ENCODE measurements around the gene TNS1. TPM values are rescaled to one million over a fixed set of nuclear protein-coding genes. Genes with fewer than 3 reads are reported as not detected.

The TNS1 gene
- total RNA-seq, 1 donor from 2014 or later, result 219 TPM

- no peak overlapping the region for H2AFZ ChIP-seq (ENCODE audit: low read depth, low read length)
- H3K9me3 ChIP-seq (ENCODE audit: insufficient read depth, low read depth, low read length), result no peaks in the 10 kb centered on the region
- Mint-ChIP-seq H3K27me3 (ENCODE audit: low read depth, unreplicated experiment) (no peaks in the 10 kb centered on the region), H3K4me3 (ENCODE audit: unreplicated experiment) (no peak overlapping the region), H3K9me3 (ENCODE audit: unreplicated experiment) (peaks cover 2% of the 10 kb centered on the region), H3K4me1 (ENCODE audit: low read depth, unreplicated experiment) (peaks cover 23% of the 10 kb centered on the region), H3K36me3 (ENCODE audit: low read depth, unreplicated experiment) (peaks cover 53% of the 10 kb centered on the region), H3K27ac (ENCODE audit: unreplicated experiment) (no peak overlapping the region)
- peaks cover 86% of the 10 kb centered on the region for H4K20me1 ChIP-seq (ENCODE audit: insufficient read depth, low read length)
- no peak overlapping the region for H3K4me2 ChIP-seq (ENCODE audit: low read length)
- H3K9ac ChIP-seq (ENCODE audit: low read length), result no peak overlapping the region
- no peaks in the 10 kb centered on the region for H3K27me3 ChIP-seq (ENCODE audit: insufficient read depth, low read length)
- H3K4me1 ChIP-seq (ENCODE audit: insufficient read depth, low read length), result peaks cover 13% of the 10 kb centered on the region
- TF ChIP-seq EZH2 (IDR thresholded peaks at IDR 0.05; ENCODE audit: insufficient read depth, low read length) (no peak), CTCF (IDR thresholded peaks at IDR 0.05; ENCODE audit: insufficient read depth, low read depth, low read length) (no peak)
- H3K36me3 ChIP-seq (ENCODE audit: insufficient read depth, low read length), result peaks cover 52% of the 10 kb centered on the region
- DNase-seq (ENCODE audit: low read depth) (no peak), FAIRE-seq (no peak)
- H3K79me2 ChIP-seq (ENCODE audit: insufficient read depth, low read length), result peaks cover 21% of the 10 kb centered on the region
- H3K4me3 ChIP-seq (ENCODE audit: insufficient read depth, low read depth, low read length), result no peak overlapping the region
- H3K27ac ChIP-seq (ENCODE audit: low read depth, low read length), result no peak overlapping the region
These were observed 170.7 kb downstream of the TNS1 start for GRCh38 chr2:217832115-217832514.

GRCh38 chr2:217831306-217831705 lies 171.5 kb downstream of the TNS1 start:
- H3K36me3 ChIP-seq (ENCODE audit: insufficient read depth, low read length), result peaks cover 56% of the 10 kb centered on the region
- TF ChIP-seq CTCF (IDR thresholded peaks at IDR 0.05; ENCODE audit: insufficient read depth, low read depth, low read length), result no peak
- no peak for TF ChIP-seq EZH2 (IDR thresholded peaks at IDR 0.05; ENCODE audit: insufficient read depth, low read length)

GRCh38 chr2:217830807-217831206 lies 172.0 kb downstream of the TNS1 start:
- Histone ChIP-seq H3K9ac (ENCODE audit: low read length) (no peak overlapping the region), H3K79me2 (ENCODE audit: insufficient read depth, low read length) (peaks cover 16% of the 10 kb centered on the region), H3K4me1 (ENCODE audit: insufficient read depth, low read length) (peaks cover under 1% of the 10 kb centered on the region), H3K9me3 (ENCODE audit: insufficient read depth, low read depth, low read length) (no peaks in the 10 kb centered on the region), H3K4me2 (ENCODE audit: low read length) (no peak overlapping the region), H2AFZ (ENCODE audit: low read depth, low read length) (no peak overlapping the region), H3K27me3 (ENCODE audit: insufficient read depth, low read length) (no peaks in the 10 kb centered on the region), H3K36me3 (ENCODE audit: insufficient read depth, low read length) (peaks cover 55% of the 10 kb centered on the region), H3K27ac (ENCODE audit: low read depth, low read length) (no peak overlapping the region), H3K4me3 (ENCODE audit: insufficient read depth, low read depth, low read length) (no peak overlapping the region), H4K20me1 (ENCODE audit: insufficient read depth, low read length) (peaks cover 83% of the 10 kb centered on the region)
- peaks cover 20% of the 10 kb centered on the region for H3K4me1 Mint-ChIP-seq (ENCODE audit: low read depth, unreplicated experiment)
- peaks cover 51% of the 10 kb centered on the region for H3K36me3 Mint-ChIP-seq (ENCODE audit: low read depth, unreplicated experiment)
- no peak for DNase-seq (ENCODE audit: low read depth)
- no peak overlapping the region for H3K4me3 Mint-ChIP-seq (ENCODE audit: unreplicated experiment)
- H3K27me3 Mint-ChIP-seq (ENCODE audit: low read depth, unreplicated experiment), result no peaks in the 10 kb centered on the region
- no peak overlapping the region for H3K27ac Mint-ChIP-seq (ENCODE audit: unreplicated experiment)
- TF ChIP-seq CTCF (IDR thresholded peaks at IDR 0.05; ENCODE audit: insufficient read depth, low read depth, low read length), result no peak
- TF ChIP-seq EZH2 (IDR thresholded peaks at IDR 0.05; ENCODE audit: insufficient read depth, low read length), result no peak
- H3K9me3 Mint-ChIP-seq (ENCODE audit: unreplicated experiment), result no peaks in the 10 kb centered on the region
- FAIRE-seq, result no peak

More at GRCh38 chr2:217831306-217831705, 171.5 kb downstream of the TNS1 start:
- H4K20me1 ChIP-seq (ENCODE audit: insufficient read depth, low read length), result peaks cover 84% of the 10 kb centered on the region
- peaks cover 19% of the 10 kb centered on the region for H3K4me1 Mint-ChIP-seq (ENCODE audit: low read depth, unreplicated experiment)
- peaks cover 21% of the 10 kb centered on the region for H3K79me2 ChIP-seq (ENCODE audit: insufficient read depth, low read length)
- no peaks in the 10 kb centered on the region for H3K27me3 Mint-ChIP-seq (ENCODE audit: low read depth, unreplicated experiment)
- H2AFZ ChIP-seq (ENCODE audit: low read depth, low read length), result no peak overlapping the region
- FAIRE-seq, result no peak
- H3K9me3 Mint-ChIP-seq (ENCODE audit: unreplicated experiment), result no peaks in the 10 kb centered on the region
- H3K4me3 ChIP-seq (ENCODE audit: insufficient read depth, low read depth, low read length), result no peak overlapping the region
- H3K27ac Mint-ChIP-seq (ENCODE audit: unreplicated experiment), result no peak overlapping the region
- no peaks in the 10 kb centered on the region for H3K27me3 ChIP-seq (ENCODE audit: insufficient read depth, low read length)
- no peak overlapping the region for H3K9ac ChIP-seq (ENCODE audit: low read length)
- H3K4me3 Mint-ChIP-seq (ENCODE audit: unreplicated experiment), result no peak overlapping the region
- H3K4me1 ChIP-seq (ENCODE audit: insufficient read depth, low read length), result peaks cover 6% of the 10 kb centered on the region
- H3K36me3 Mint-ChIP-seq (ENCODE audit: low read depth, unreplicated experiment), result peaks cover 50% of the 10 kb centered on the region
- no peak for DNase-seq (ENCODE audit: low read depth)
- H3K27ac ChIP-seq (ENCODE audit: low read depth, low read length), result no peak overlapping the region
- H3K9me3 ChIP-seq (ENCODE audit: insufficient read depth, low read depth, low read length), result no peaks in the 10 kb centered on the region
- H3K4me2 ChIP-seq (ENCODE audit: low read length), result no peak overlapping the region
